HEK293 (cell line): ENCODE results near the gene HOXA10.

Experiments
- CTCF ChIA-PET: fragments of 350-600 bp; formaldehyde crosslinking; extraction: SDS; loops from one replicate; lab custom pipeline; 2021; ENCODE audit warnings: antibody characterized with exemption; lab: Yijun Ruan, JAX
- POLR2A ChIA-PET: fragments of 300-600 bp; formaldehyde crosslinking; extraction: SDS; loops from one replicate; lab custom pipeline; 2020; ENCODE audit warnings: antibody characterized with exemption, inconsistent platforms; lab: Yijun Ruan, JAX
- H3K27ac ChIP-seq: fragments of 200-500 bp; sonication (Bioruptor generic); 2 replicates; pipeline ENCODE4 v1.5.1; 2014; ENCODE audit warnings: low read depth, low read length, control low read depth, inconsistent platforms; ENCODE audit errors: extremely low read depth
- H3K36me3 ChIP-seq, 2 experiments: fragments of 200-500 bp in 1 of 2; sonication (Bioruptor generic) in 1 of 2; 1 replicate in 1 of 2; 2 replicates in 1 of 2; pipeline ENCODE4 v1.5.1; 2014 to 2017; ENCODE audit warnings: inconsistent platforms in 2 of 2, low read length in 2 of 2; ENCODE audit not compliant: control insufficient read depth in 2 of 2, insufficient read depth in 1 of 2
- H3K4me1 ChIP-seq: fragments of 200-500 bp; sonication (Bioruptor generic); 2 replicates; pipeline ENCODE4 v1.5.1; 2014; ENCODE audit warnings: mild to moderate bottlenecking, low read length, inconsistent platforms; ENCODE audit not compliant: control insufficient read depth, insufficient read depth
- H3K4me3 ChIP-seq: 2 replicates; pipeline ENCODE4 v1.5.1; 2011; ENCODE audit warnings: low read depth, mild to moderate bottlenecking, control low read depth, low read length, moderate library complexity
- H3K9me3 ChIP-seq: fragments of 200-500 bp; sonication (Bioruptor generic); 2 replicates; pipeline ENCODE4 v1.5.1; 2014; ENCODE audit warnings: low read depth, low read length, inconsistent platforms; ENCODE audit not compliant: control insufficient read depth, insufficient read depth
- HIC1 ChIP-seq: fragments of 450-650 bp; formaldehyde crosslinking; IDR thresholded peaks from 2 replicates; pipeline ENCODE4 v1.5.1; 2016; ENCODE audit warnings: missing biosample characterization, missing genetic modification characterization
- MEIS1 ChIP-seq: sonication (generic); formaldehyde crosslinking; IDR thresholded peaks from 2 replicates; pipeline ENCODE4 v1.8.1; 2022; ENCODE audit warnings: missing genetic modification reagents, mild to moderate bottlenecking, borderline replicate concordance
- PRDM4 ChIP-seq: fragments of 450-650 bp; formaldehyde crosslinking; IDR thresholded peaks from 2 replicates; pipeline ENCODE4 v1.5.1; 2017; ENCODE audit warnings: missing biosample characterization, missing genetic modification characterization
- SCRT2 ChIP-seq: fragments of 450-650 bp; formaldehyde crosslinking; IDR thresholded peaks from 2 replicates; pipeline ENCODE4 v1.5.1; 2016; ENCODE audit warnings: missing biosample characterization, missing genetic modification characterization
- SP2 ChIP-seq: fragments of 450-650 bp; formaldehyde crosslinking; IDR thresholded peaks from 2 replicates; pipeline ENCODE4 v1.5.1; 2016; ENCODE audit warnings: missing biosample characterization, missing genetic modification characterization
- YY1 ChIP-seq: fragments of 450-650 bp; formaldehyde crosslinking; IDR thresholded peaks from 2 replicates; pipeline ENCODE4 v1.5.1; 2018; ENCODE audit warnings: missing biosample characterization, missing genetic modification characterization
- ZBTB21 ChIP-seq: fragments of 450-650 bp; formaldehyde crosslinking; IDR thresholded peaks from 2 replicates; pipeline ENCODE4 v1.5.1; 2017; ENCODE audit warnings: missing biosample characterization, missing genetic modification characterization
- ZBTB44 ChIP-seq: fragments of 450-650 bp; IDR thresholded peaks from 2 replicates; pipeline ENCODE4 v1.5.1; 2018; ENCODE audit warnings: missing biosample characterization, mild to moderate bottlenecking, missing genetic modification characterization
- ZBTB49 ChIP-seq: fragments of 450-650 bp; formaldehyde crosslinking; IDR thresholded peaks from 2 replicates; pipeline ENCODE4 v1.5.1; 2016; ENCODE audit warnings: missing biosample characterization, missing genetic modification characterization, low read depth
- ZFP3 ChIP-seq: fragments of 450-650 bp; formaldehyde crosslinking; IDR thresholded peaks from 2 replicates; pipeline ENCODE4 v1.5.1; 2016; ENCODE audit warnings: low read depth, missing biosample characterization, missing genetic modification characterization
- ZFP41 ChIP-seq: fragments of 450-650 bp; formaldehyde crosslinking; IDR thresholded peaks from 2 replicates; pipeline ENCODE4 v1.5.1; 2016; ENCODE audit warnings: missing biosample characterization, missing genetic modification characterization, borderline replicate concordance
- ZNF146 ChIP-seq: fragments of 450-650 bp; formaldehyde crosslinking; IDR thresholded peaks from 2 replicates; pipeline ENCODE4 v1.5.1; 2016; ENCODE audit warnings: missing biosample characterization, missing genetic modification characterization
- ZNF169 ChIP-seq: fragments of 450-650 bp; formaldehyde crosslinking; IDR thresholded peaks from 2 replicates; pipeline ENCODE4 v1.5.1; 2016; ENCODE audit warnings: missing biosample characterization, missing genetic modification characterization
- ZNF174 ChIP-seq: fragments of 450-650 bp; formaldehyde crosslinking; IDR thresholded peaks from 2 replicates; pipeline ENCODE4 v1.5.0; 2017; ENCODE audit warnings: missing biosample characterization, mild to moderate bottlenecking, missing genetic modification characterization
- ZNF221 ChIP-seq: fragments of 450-650 bp; formaldehyde crosslinking; IDR thresholded peaks from 2 replicates; pipeline ENCODE4 v1.5.1; 2017; ENCODE audit warnings: missing biosample characterization, missing genetic modification characterization, borderline replicate concordance
- ZNF391 ChIP-seq: fragments of 450-650 bp; formaldehyde crosslinking; IDR thresholded peaks from 2 replicates; pipeline ENCODE4 v1.5.1; 2016; ENCODE audit warnings: low read depth, missing biosample characterization, missing genetic modification characterization, borderline replicate concordance
- ZNF416 ChIP-seq: fragments of 450-650 bp; formaldehyde crosslinking; IDR thresholded peaks from 2 replicates; pipeline ENCODE4 v1.5.1; 2016; ENCODE audit warnings: missing biosample characterization, missing genetic modification characterization
- ZNF433 ChIP-seq: fragments of 450-650 bp; formaldehyde crosslinking; IDR thresholded peaks from 2 replicates; pipeline ENCODE4 v1.5.1; 2016; ENCODE audit warnings: missing biosample characterization, missing genetic modification characterization, low read depth
- ZNF48 ChIP-seq: fragments of 450-650 bp; formaldehyde crosslinking; IDR thresholded peaks from 2 replicates; pipeline ENCODE4 v1.5.1; 2016; ENCODE audit warnings: missing biosample characterization, missing genetic modification characterization
- ZNF555 ChIP-seq: fragments of 450-650 bp; formaldehyde crosslinking; conservative IDR thresholded peaks from 2 replicates; pipeline ENCODE4 v1.5.1; 2017; ENCODE audit warnings: missing biosample characterization, mild to moderate bottlenecking, missing genetic modification characterization, inconsistent platforms
- ZNF561 ChIP-seq: fragments of 450-650 bp; IDR thresholded peaks from 2 replicates; pipeline ENCODE4 v1.5.1; 2018; ENCODE audit warnings: missing biosample characterization, missing genetic modification characterization, borderline replicate concordance
- ZNF600 ChIP-seq: fragments of 450-650 bp; formaldehyde crosslinking; IDR thresholded peaks from 2 replicates; pipeline ENCODE4 v1.5.1; 2016; ENCODE audit warnings: missing biosample characterization, missing genetic modification characterization
- ZNF621 ChIP-seq: fragments of 450-650 bp; formaldehyde crosslinking; IDR thresholded peaks from 2 replicates; pipeline ENCODE4 v1.5.1; 2017; ENCODE audit warnings: missing biosample characterization, missing genetic modification characterization
- ZNF624 ChIP-seq: fragments of 450-650 bp; formaldehyde crosslinking; IDR thresholded peaks from 2 replicates; pipeline ENCODE4 v1.5.1; 2017; ENCODE audit warnings: missing biosample characterization, missing genetic modification characterization
- ZNF664 ChIP-seq: fragments of 450-650 bp; formaldehyde crosslinking; IDR thresholded peaks from 2 replicates; pipeline ENCODE4 v1.5.1; 2016; ENCODE audit warnings: missing biosample characterization, missing genetic modification characterization
- ZNF670 ChIP-seq: fragments of 450-650 bp; formaldehyde crosslinking; IDR thresholded peaks from 2 replicates; pipeline ENCODE4 v1.5.1; 2016; ENCODE audit warnings: missing biosample characterization, missing genetic modification characterization, low read depth
- ZNF777 ChIP-seq: fragments of 450-650 bp; formaldehyde crosslinking; IDR thresholded peaks from 2 replicates; pipeline ENCODE4 v1.5.1; 2017; ENCODE audit warnings: missing biosample characterization, missing genetic modification characterization, borderline replicate concordance
- ZNF830 ChIP-seq: fragments of 450-650 bp; IDR thresholded peaks from 2 replicates; pipeline ENCODE4 v1.5.0; 2018; ENCODE audit warnings: missing biosample characterization, missing genetic modification characterization, low read depth, mild to moderate bottlenecking, moderate library complexity
- ZXDB ChIP-seq: fragments of 450-650 bp; formaldehyde crosslinking; IDR thresholded peaks from 2 replicates; pipeline ENCODE4 v1.5.1; 2016; ENCODE audit warnings: missing biosample characterization, missing genetic modification characterization

HOXA10 gene

GRCh38 chr7:27129729-27130539 lies 44.2 kb downstream of the HOXA10 start:
- peak overlapping the region; percentile 100 for H3K27ac ChIP-seq
- ChIA-PET POLR2A (interaction anchor here (1.1 to 2.2 kb wide), 9 partner anchors 10 to 272 kb away, joined by 3 to 29 read pairs (median 6); partner anchors contain the start of genes HOXA1, HOXA5 and HOXA7), CTCF (interaction anchor here (0.8 to 2.7 kb wide), 6 partner anchors 11 to 277 kb away, joined by 3 to 12 read pairs (median 3); partner anchors contain the start of gene HOXA6)
- H3K4me1 ChIP-seq, result peaks cover 75% of the 10 kb centered on the region
- no peaks in the 10 kb centered on the region for H3K9me3 ChIP-seq
- H3K36me3 ChIP-seq, result peaks cover 5 to 13% of the 10 kb centered on the region in 2 experiments; a peak in 1 of 3 replicates
- peak overlapping the region; percentile 52 for H3K4me3 ChIP-seq
- TF ChIP-seq ZBTB44 (no peak), ZNF600 (tag by site-specific recombination) (no peak), HIC1 (tag by site-specific recombination) (peak; percentile 39; the same call in 1 of the 2 replicates), YY1 (tag by site-specific recombination) (no peak; the same call in 1 of the 2 replicates), ZNF624 (no peak), ZNF391 (tag by site-specific recombination) (no peak), ZBTB21 (no peak), ZNF555 (tag by site-specific recombination) (no peak), ZNF433 (no peak), ZNF221 (no peak), ZNF830 (tag by site-specific recombination) (no peak), PRDM4 (tag by site-specific recombination) (peak; percentile 83), ZNF48 (tag by site-specific recombination) (no peak), ZNF146 (tag by site-specific recombination) (no peak; the same call in 1 of the 2 replicates), ZNF416 (tag by site-specific recombination) (no peak), ZFP3 (tag by site-specific recombination) (no peak), ZNF777 (no peak), SCRT2 (tag by site-specific recombination) (no peak), ZNF664 (tag by site-specific recombination) (no peak), ZFP41 (tag by site-specific recombination) (no peak), ZNF561 (tag by site-specific recombination) (no peak), ZNF621 (tag by site-specific recombination) (no peak), ZNF174 (tag by site-specific recombination) (no peak), ZXDB (tag by site-specific recombination) (peak; percentile 78), ZNF670 (tag by site-specific recombination) (no peak), ZBTB49 (tag by site-specific recombination) (no peak), SP2 (no peak), MEIS1 (no peak), ZNF169 (tag by site-specific recombination) (no peak)
